ENCODE data around the gene COQ5. TPM values are rescaled to one million over a fixed set of nuclear protein-coding genes. Genes with fewer than 3 reads are reported as not detected.
"Not testable (repeated sequence)": the region's sequence is repeated elsewhere in the genome, so short reads cannot be mapped to it uniquely, and the experiment has no call there.

COQ5 gene
- total RNA-seq, 1 experiment from 2014 or later: 34.1 TPM

DNA sequence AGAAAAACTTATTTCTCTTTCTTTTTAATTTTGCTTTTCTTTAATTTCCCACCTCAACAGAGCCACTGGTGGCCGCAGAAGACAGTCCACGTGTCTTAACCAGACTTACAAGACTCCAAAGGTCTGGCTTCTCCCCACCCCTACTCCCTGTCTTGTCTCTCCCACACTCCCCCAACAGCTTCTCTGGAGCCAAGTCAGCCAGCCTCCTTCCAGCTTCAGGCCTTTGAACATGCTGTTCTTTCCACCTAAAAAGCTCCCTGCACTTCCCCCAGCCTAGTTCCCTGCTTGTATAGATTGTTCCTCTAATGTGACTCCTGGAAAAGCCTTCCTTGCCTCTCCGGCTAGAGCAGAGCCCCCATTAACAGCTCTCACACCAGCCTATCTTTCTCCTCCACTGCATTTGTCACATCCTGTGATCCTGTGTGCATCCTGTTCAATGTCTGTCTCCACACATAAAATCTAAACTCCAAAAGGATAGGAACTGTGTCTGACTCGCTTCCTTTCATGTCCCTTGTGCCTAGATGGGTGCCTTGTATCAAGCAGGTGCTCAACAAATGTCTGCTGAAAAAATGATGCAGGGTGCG is 40.8 kb downstream of the COQ5 start (continued):
- TF ChIP-seq, protein P1, sequence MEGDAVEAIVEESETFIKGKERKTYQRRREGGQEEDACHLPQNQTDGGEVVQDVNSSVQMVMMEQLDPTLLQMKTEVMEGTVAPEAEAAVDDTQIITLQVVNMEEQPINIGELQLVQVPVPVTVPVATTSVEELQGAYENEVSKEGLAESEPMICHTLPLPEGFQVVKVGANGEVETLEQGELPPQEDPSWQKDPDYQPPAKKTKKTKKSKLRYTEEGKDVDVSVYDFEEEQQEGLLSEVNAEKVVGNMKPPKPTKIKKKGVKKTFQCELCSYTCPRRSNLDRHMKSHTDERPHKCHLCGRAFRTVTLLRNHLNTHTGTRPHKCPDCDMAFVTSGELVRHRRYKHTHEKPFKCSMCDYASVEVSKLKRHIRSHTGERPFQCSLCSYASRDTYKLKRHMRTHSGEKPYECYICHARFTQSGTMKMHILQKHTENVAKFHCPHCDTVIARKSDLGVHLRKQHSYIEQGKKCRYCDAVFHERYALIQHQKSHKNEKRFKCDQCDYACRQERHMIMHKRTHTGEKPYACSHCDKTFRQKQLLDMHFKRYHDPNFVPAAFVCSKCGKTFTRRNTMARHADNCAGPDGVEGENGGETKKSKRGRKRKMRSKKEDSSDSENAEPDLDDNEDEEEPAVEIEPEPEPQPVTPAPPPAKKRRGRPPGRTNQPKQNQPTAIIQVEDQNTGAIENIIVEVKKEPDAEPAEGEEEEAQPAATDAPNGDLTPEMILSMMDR (IDR thresholded peaks at IDR 0.05 in 2 of 3, conservative IDR thresholded peaks at IDR 0.05 in 1 of 3; ENCODE audit: borderline replicate concordance in 1 of 3, insufficient read depth in 1 of 3, low read depth in 2 of 3, low read length in 2 of 3): no peak
- TF ChIP-seq POLR2A (IDR thresholded peaks at IDR 0.05; ENCODE audit: borderline replicate concordance, extremely low read depth, insufficient read depth, insufficient read length): no peak
- TF ChIP-seq SP1 (IDR thresholded peaks at IDR 0.05; ENCODE audit: low read depth): no peak
- TF ChIP-seq, protein P2, sequence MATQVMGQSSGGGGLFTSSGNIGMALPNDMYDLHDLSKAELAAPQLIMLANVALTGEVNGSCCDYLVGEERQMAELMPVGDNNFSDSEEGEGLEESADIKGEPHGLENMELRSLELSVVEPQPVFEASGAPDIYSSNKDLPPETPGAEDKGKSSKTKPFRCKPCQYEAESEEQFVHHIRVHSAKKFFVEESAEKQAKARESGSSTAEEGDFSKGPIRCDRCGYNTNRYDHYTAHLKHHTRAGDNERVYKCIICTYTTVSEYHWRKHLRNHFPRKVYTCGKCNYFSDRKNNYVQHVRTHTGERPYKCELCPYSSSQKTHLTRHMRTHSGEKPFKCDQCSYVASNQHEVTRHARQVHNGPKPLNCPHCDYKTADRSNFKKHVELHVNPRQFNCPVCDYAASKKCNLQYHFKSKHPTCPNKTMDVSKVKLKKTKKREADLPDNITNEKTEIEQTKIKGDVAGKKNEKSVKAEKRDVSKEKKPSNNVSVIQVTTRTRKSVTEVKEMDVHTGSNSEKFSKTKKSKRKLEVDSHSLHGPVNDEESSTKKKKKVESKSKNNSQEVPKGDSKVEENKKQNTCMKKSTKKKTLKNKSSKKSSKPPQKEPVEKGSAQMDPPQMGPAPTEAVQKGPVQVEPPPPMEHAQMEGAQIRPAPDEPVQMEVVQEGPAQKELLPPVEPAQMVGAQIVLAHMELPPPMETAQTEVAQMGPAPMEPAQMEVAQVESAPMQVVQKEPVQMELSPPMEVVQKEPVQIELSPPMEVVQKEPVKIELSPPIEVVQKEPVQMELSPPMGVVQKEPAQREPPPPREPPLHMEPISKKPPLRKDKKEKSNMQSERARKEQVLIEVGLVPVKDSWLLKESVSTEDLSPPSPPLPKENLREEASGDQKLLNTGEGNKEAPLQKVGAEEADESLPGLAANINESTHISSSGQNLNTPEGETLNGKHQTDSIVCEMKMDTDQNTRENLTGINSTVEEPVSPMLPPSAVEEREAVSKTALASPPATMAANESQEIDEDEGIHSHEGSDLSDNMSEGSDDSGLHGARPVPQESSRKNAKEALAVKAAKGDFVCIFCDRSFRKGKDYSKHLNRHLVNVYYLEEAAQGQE (IDR thresholded peaks at IDR 0.05; ENCODE audit: low read depth): no peak
- TF ChIP-seq EZH2 (IDR thresholded peaks at IDR 0.05): no peak
- no peak for TF ChIP-seq ZNF274 (IDR thresholded peaks at IDR 0.05; ENCODE audit: low read depth, low read length)
- no peak for TF ChIP-seq TCF7L2 (IDR thresholded peaks at IDR 0.05; ENCODE audit: borderline replicate concordance, extremely low read depth, insufficient read depth, insufficient read length)
- no peak for TF ChIP-seq JUND (IDR thresholded peaks at IDR 0.05)

DNA sequence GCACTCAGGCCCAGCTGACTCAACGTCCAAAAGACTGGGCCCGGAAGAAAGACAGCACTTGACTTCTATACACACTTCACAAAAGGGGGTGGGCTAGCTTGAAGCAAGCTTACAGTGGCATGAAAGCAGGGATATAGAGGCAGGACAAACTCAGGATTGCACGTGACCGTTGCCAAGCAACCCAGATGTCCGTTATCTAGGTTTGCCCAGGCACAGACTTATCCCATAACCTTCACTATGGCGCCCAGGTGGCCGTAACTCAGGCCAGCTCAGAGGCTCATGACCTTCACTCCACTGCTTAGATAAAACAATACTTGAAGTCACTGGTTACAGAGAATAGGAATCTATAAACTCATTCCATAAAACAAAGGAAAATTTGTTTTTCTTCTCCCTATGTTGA is 41.4 kb downstream of the COQ5 start:
- H3K27me3 ChIP-seq (ENCODE audit: insufficient read depth, low read length); H3K9ac ChIP-seq (ENCODE audit: low read length); intact Hi-C loops (cut with micrococcal nuclease); H3K9me2 ChIP-seq (ENCODE audit: insufficient read depth); DNase-seq (ENCODE audit: low read depth, low spot score); ATAC-seq; H2AFZ ChIP-seq (ENCODE audit: low read depth, low read length, poor library complexity, severe bottlenecking); H3K79me2 ChIP-seq (ENCODE audit: insufficient read depth, low read length); RAD21 ChIA-PET (ENCODE audit: low non-redundant PET in 1 of 2, low total read pairs in 2 of 2, uncharacterized antibody in 2 of 2, unreplicated experiment in 2 of 2); H3K4me1 ChIP-seq (ENCODE audit: control insufficient read depth in 1 of 2, insufficient read depth in 2 of 2, low read length in 2 of 2); H3K9me3 ChIP-seq (ENCODE audit: control insufficient read depth in 1 of 2, insufficient read depth in 1 of 2, low read depth in 1 of 2, low read length in 2 of 2); H3K36me3 ChIP-seq (ENCODE audit: control insufficient read depth in 1 of 2, insufficient read depth in 2 of 2, low read length in 2 of 2); H3K27ac ChIP-seq (ENCODE audit: low read depth, low read length); BruUV-seq (replicated peaks); H3K4me3 ChIP-seq (replicated peaks in 1 of 2; ENCODE audit: low read depth in 1 of 2, low read length in 2 of 2); H4K20me1 ChIP-seq (ENCODE audit: insufficient read depth); POLR2A ChIA-PET; H3K4me2 ChIP-seq (ENCODE audit: low read length): not testable (repeated sequence)
- CTCF ChIA-PET: interaction anchor here (0.5 to 1.0 kb wide), 2 partner anchors 13 to 573 kb away, joined by 3 to 4 read pairs; no protein-coding TSS in a partner anchor
